OCI-LY7 (cell line): ENCODE results near the gene SMAD6.

Experiments used
- EZH2phosphoT487 ChIP-seq: fragments of 200-600 bp; sonication (generic); IDR thresholded peaks from 2 replicates; pipeline ENCODE4 v1.6.1; 2018; ENCODE audit warnings: low read depth, borderline replicate concordance, mild to moderate bottlenecking, mixed run types, antibody characterized with exemption, low read length, moderate library complexity, mixed read lengths
- TF ChIP-seq, protein P1 (sequence below): fragments of 200-600 bp; sonication (generic); conservative IDR thresholded peaks from 2 replicates; pipeline ENCODE4 v1.5.1; 2014; ENCODE audit warnings: mild to moderate bottlenecking, antibody characterized with exemption, low read length, moderate library complexity, mixed read lengths

DNA sequence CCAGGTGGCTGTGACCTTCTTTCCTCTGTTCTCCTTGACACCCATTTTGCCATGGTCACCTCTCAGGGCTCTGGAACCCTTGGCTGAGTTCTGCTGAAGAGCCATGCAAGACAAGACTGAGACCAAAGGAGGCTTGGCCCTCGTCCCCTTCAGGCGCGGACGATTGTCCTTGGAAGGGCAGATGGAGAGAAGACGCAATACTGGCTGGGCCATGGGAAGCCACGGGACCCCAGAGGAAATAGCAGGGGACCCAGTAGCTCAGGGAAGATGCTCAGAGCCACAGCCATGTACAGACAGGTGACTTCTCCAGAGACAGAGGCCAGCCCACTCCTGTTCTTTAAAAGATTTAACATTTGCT, 125.6 kb downstream of the SMAD6 start:
- TF ChIP-seq, protein P1, sequence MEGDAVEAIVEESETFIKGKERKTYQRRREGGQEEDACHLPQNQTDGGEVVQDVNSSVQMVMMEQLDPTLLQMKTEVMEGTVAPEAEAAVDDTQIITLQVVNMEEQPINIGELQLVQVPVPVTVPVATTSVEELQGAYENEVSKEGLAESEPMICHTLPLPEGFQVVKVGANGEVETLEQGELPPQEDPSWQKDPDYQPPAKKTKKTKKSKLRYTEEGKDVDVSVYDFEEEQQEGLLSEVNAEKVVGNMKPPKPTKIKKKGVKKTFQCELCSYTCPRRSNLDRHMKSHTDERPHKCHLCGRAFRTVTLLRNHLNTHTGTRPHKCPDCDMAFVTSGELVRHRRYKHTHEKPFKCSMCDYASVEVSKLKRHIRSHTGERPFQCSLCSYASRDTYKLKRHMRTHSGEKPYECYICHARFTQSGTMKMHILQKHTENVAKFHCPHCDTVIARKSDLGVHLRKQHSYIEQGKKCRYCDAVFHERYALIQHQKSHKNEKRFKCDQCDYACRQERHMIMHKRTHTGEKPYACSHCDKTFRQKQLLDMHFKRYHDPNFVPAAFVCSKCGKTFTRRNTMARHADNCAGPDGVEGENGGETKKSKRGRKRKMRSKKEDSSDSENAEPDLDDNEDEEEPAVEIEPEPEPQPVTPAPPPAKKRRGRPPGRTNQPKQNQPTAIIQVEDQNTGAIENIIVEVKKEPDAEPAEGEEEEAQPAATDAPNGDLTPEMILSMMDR: no peak
- TF ChIP-seq EZH2phosphoT487: no peak
